Cardiac fibroblast (primary cell): ENCODE measurements around the gene UBN2.
A peak's percentile ranks its signal among the peaks of the same experiment; 100 is the strongest.

ENCODE experiments used
- DNase-seq, 2 donors: peaks; one replicate each; pipeline versions ENCODE4 v3.0.0 to v3.0.0-alpha.2; 2010; ENCODE audit warnings: low read depth in 2 of 2
- H3K4me3 ChIP-seq, 2 donors: replicated peaks in 1 of 2; 1 replicate in 1 of 2; 2 replicates in 1 of 2; pipeline ENCODE4 v1.5.1; 2011; ENCODE audit warnings: low read depth in 2 of 2, low read length in 2 of 2, mild to moderate bottlenecking in 2 of 2, moderate library complexity in 1 of 2
- CTCF ChIP-seq: IDR thresholded peaks from one replicate; pipeline ENCODE4 v1.5.1; 2011; ENCODE audit warnings: low read depth, mild to moderate bottlenecking, low read length, inconsistent platforms

Gene UBN2

GRCh38 chr7:139230774-139231512 lies at the start of gene UBN2:
Gene UBN2, plus strand, starts transcription at chr7:139231237. Its CDS starts 248 bp downstream, at chr7:139231485.
- peak within 1 kb of the TSS; percentile 97 to 100 for H3K4me3 ChIP-seq
- DNase-seq = peak; percentile 98
- no peak for TF ChIP-seq CTCF

- no peak for TF ChIP-seq CTCF
- DNase-seq = peak in 1 of 2 donors; percentile 33
- H3K4me3 ChIP-seq = no peak overlapping the region
These were observed 49.6 kb upstream of the UBN2 start for GRCh38 chr7:139181404-139181803.

GRCh38 chr7:139182363-139182762 lies 48.7 kb upstream of the UBN2 start:
- TF ChIP-seq CTCF = no peak
- DNase-seq = no peak
- H3K4me3 ChIP-seq = no peak overlapping the region

- TF ChIP-seq CTCF = no peak
- H3K4me3 ChIP-seq = no peak overlapping the region
- DNase-seq = no peak
These were observed 47.8 kb upstream of the UBN2 start for GRCh38 chr7:139183251-139183650.

- no peak for DNase-seq
- no peak for TF ChIP-seq CTCF
- H3K4me3 ChIP-seq = no peak overlapping the region
These were observed 47.1 kb upstream of the UBN2 start for GRCh38 chr7:139183878-139184338.

GRCh38 chr7:139186146-139186545 lies 44.9 kb upstream of the UBN2 start:
- no peak overlapping the region for H3K4me3 ChIP-seq
- no peak for DNase-seq
- no peak for TF ChIP-seq CTCF

GRCh38 chr7:139189357-139189756 lies 41.7 kb upstream of the UBN2 start:
- no peak for DNase-seq
- TF ChIP-seq CTCF = no peak
- no peak overlapping the region for H3K4me3 ChIP-seq
